Urinary bladder (tissue), 4 donors: ENCODE measurements around the gene NAT16. TPM values are rescaled to one million over a fixed set of nuclear protein-coding genes. Genes with fewer than 3 reads are reported as not detected.

Experiments used
- DNase-seq: peaks from one replicate; pipeline ENCODE4 v3.0.0-alpha.2; 2015; ENCODE audit errors: extremely low spot score
- H3K27ac ChIP-seq: one replicate; pipeline ENCODE4 v1.5.1; 2013; ENCODE audit warnings: low read depth, mild to moderate bottlenecking, moderate library complexity
- H3K36me3 ChIP-seq: one replicate; pipeline ENCODE4 v1.6.1; 2013; ENCODE audit warnings: mild to moderate bottlenecking, moderate library complexity; ENCODE audit not compliant: insufficient read depth
- H3K4me1 ChIP-seq: one replicate; pipeline ENCODE4 v1.6.1; 2013; ENCODE audit warnings: mild to moderate bottlenecking, moderate library complexity; ENCODE audit not compliant: insufficient read depth
- H3K4me3 ChIP-seq: one replicate; pipeline ENCODE4 v1.5.1; 2013; ENCODE audit warnings: low read depth, low read length
- WGBS: extraction: QIAGEN DNeasy Blood & Tissue Kit; methylation state at CpG from one replicate; pipeline ENCODE4 v1.1.7; 2013; 5-methylcytosine and 5-hydroxymethylcytosine counted together
- polyA plus RNA-seq: library from polyadenylated mRNA; stranded (reverse); fragments of 200-250 nt; gene quantifications from one replicate; pipeline ENCODE4 v1.2.3, GENCODE V29; 2013
- total RNA-seq: library from RNA; depleted of rRNA; stranded (reverse); fragments of >200 nt; gene quantifications from one replicate; pipeline ENCODE4 v1.2.3, GENCODE V29; 2014
- donor health status: healthy with polysubstance abuse.
- donor health status: healthy.

Gene NAT16
- total and polyA plus RNA-seq, 2 donors, result not detected

DNA sequence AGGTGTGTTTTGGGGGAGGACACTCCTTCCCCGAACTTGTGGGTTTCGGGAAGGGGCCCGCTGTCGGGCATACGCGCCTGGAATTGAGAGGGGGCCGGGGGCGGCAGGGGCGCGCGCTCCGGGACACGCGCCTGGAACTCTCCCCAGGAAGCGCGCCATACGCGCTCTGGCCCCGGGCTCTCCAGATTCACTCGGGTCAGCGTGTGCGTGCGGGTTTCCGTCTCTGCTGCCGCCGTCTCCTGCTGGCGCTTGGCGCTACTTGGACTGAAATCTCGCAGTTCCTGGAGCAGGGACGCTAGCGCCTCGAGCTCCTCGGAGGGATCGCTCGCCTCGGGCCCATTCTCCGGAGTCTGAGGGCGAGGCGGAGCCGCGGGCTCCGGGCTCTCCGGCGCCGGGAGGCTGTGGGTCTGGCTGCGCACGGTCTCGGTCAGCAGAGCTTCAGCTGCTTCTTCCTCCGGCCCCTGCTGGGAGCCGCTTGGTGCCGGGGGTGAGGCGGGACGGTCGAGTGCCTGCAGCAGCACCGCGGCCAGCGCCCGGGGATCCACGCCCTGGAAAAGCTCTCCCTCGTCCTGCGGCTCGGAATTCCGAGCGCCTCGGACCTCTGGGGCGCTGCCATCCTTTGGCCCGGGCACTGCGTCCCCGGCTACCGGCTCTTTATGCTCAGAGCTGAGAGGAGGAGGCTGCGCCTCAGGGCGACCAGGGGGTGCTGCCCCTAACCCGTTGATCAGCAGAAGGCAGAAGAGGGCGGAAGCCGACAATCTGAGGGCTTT is 15.8 kb downstream of the NAT16 start:
- DNase-seq, result no peak
- WGBS, result 2% methylated on average over 75 of the region's 75 CpGs
- Histone ChIP-seq H3K36me3 (peaks cover 2% of the 10 kb centered on the region), H3K27ac (no peak overlapping the region), H3K4me3 (peak overlapping the region; percentile 30), H3K4me1 (peaks cover 3% of the 10 kb centered on the region)

DNA sequence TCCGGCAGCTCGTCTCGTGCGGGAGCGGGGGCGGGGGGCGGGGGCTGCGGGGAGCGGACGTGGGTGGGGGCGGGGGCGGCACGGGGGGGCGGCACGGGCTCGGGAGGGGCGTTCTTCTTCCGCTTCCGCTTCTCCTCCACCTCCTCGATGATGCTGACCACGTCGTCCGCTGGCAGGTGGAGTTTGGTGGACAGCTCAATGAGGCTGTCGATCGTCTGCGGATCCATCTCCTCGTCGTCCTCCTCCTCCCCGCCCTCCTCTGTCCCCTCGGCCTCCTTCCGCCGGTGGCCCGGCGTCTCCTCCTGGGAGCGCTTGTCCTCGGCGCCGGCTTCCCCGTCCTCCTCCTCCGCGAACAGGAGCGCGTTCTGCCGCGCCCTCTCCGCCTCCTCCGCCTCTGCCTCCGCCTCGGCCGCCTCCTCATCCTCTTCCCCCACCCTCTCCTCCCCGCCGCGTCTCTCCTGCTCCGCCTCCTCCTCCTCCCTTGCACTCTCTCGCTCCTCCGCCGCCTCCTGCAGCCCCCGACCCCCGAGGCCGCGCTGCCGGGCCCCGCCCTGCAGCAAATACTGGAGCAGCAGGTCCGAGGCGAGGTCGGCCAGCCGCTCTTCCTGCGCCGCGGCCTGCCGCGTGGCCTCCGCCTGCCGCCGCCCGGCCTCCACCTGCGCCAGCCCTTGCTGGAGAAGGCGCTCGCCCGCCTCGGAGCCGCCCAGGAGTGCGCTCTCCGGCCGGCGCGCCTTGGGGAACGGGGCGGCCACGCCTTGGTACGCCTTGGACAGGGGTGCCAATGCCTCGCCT is 16.6 kb downstream of the NAT16 start:
- Histone ChIP-seq H3K27ac (no peak overlapping the region), H3K36me3 (peaks cover 2% of the 10 kb centered on the region), H3K4me3 (peak overlapping the region; percentile 30), H3K4me1 (peaks cover 3% of the 10 kb centered on the region)
- no peak for DNase-seq
- under 1% methylated on average over 91 of the region's 92 CpGs for WGBS

GRCh38 chr7:101162551-101163278 is 17.4 kb downstream of the NAT16 start:
- Histone ChIP-seq H3K27ac (no peak overlapping the region), H3K36me3 (peaks cover 2% of the 10 kb centered on the region), H3K4me1 (peaks cover 3% of the 10 kb centered on the region), H3K4me3 (peak overlapping the region; percentile 30)
- WGBS, result 3% methylated on average over 74 of the region's 74 CpGs
- DNase-seq, result no peak

- DNase-seq, result no peak
- peaks cover 3% of the 10 kb centered on the region for H3K4me1 ChIP-seq
- no peak overlapping the region for H3K4me3 ChIP-seq
- no peak overlapping the region for H3K27ac ChIP-seq
- WGBS, result 80% methylated on average over 17 of the region's 17 CpGs
- H3K36me3 ChIP-seq, result peaks cover 2% of the 10 kb centered on the region
Observed at GRCh38 chr7:101161692-101162471, 18.2 kb downstream of the NAT16 start.

- Histone ChIP-seq H3K36me3 (peaks cover 2% of the 10 kb centered on the region), H3K4me3 (no peak overlapping the region), H3K4me1 (peaks cover 3% of the 10 kb centered on the region), H3K27ac (no peak overlapping the region)
- DNase-seq, result no peak
Observed at GRCh38 chr7:101160910-101161309, 19.2 kb downstream of the NAT16 start.

DNA sequence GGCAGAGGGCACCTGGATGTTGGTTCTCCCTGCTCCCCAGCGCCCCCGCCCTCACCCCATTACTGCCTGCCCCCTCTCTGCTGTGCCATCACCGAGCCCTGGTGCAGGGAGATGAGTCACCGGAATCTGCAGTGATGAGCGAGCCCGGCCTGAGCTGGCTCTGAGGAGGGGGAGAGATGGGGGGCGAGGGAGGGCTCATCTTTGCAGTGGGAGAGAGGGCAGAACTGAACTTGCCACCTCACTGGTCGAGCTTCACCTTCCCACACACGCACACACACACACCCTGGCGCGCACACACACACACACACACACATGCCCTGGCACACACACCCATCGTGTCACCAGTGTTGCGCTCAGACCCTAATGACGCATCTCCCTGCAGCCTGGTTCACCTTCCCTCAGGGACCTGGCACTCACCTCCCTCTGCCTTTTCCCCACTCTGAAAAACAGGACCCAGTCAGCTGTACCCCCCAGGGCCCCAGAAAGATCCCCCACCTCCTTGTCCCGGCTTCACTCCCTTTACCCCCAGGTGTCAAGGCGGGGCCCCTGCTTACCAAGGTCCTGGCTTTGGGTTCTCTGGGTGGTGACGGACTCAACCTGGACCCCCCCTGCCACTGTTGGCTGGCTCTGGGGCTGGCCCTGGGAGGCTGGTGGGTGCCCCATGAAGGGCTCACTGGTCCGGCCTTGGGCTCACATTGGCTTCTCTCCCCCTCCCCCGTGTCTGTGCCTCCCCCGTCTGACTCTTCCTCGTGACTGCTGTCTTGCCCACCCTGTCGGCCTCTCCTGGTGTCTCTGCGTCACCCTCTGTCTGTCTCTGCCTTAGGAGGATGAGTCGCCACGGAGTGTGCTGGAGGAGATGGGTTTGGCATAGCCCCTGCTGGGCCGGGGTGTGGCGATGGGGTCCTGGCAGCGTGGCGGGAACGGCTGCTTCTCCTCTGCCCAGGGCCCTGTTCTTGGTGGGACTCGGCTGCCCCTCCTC is 20.1 kb downstream of the NAT16 start:
- no peak for DNase-seq
- WGBS, result 77% methylated on average over 31 of the region's 31 CpGs
- Histone ChIP-seq H3K36me3 (peaks cover 2% of the 10 kb centered on the region), H3K27ac (no peak overlapping the region), H3K4me1 (peaks cover 3% of the 10 kb centered on the region), H3K4me3 (no peak overlapping the region)

DNA sequence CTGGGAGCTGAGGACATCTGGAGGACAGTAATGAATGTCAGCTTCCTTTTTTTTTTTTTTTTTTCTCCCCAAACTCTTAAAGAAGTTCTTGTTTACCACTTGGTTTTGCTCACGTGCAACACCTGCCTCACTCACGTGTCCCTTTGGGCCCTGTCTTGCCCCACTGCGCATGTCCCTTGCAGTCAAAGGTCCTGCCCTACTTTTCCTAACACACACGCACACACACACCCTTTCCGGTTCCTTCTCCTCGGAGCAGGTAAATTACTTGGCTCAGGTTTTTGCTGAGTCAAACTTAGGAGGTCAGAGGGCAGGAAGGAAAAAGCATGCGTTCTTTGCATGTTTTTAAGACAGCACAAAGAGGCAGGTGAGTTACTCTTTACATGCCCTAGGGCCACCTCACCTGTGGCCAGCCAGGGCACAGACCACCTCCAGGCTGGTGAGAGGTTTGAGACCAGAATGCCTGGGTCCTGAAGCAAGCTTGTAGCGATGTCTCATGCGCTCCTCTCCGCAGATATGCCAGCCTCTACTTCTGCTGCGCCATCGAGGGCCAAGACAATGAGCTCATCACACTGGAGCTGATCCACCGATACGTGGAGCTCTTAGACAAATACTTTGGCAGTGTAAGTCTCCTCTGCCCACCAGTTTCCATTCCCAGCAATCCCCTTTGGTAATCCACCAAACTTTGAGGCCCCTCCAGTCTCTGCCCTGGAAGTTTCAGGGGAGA is 23.1 kb downstream of the NAT16 start:
- peaks cover 2% of the 10 kb centered on the region for H3K36me3 ChIP-seq
- WGBS, result 87% methylated on average over 14 of the region's 14 CpGs
- DNase-seq, result no peak
- no peaks in the 10 kb centered on the region for H3K4me1 ChIP-seq
- no peak overlapping the region for H3K4me3 ChIP-seq
- H3K27ac ChIP-seq, result no peak overlapping the region

- no peak for DNase-seq
- 70% methylated on average over 6 of the region's 6 CpGs for WGBS
- no peaks in the 10 kb centered on the region for H3K4me1 ChIP-seq
- H3K4me3 ChIP-seq, result no peak overlapping the region
- H3K36me3 ChIP-seq, result peaks cover 2% of the 10 kb centered on the region
- no peak overlapping the region for H3K27ac ChIP-seq
Observed at GRCh38 chr7:101156277-101156676, 23.8 kb downstream of the NAT16 start.

DNA sequence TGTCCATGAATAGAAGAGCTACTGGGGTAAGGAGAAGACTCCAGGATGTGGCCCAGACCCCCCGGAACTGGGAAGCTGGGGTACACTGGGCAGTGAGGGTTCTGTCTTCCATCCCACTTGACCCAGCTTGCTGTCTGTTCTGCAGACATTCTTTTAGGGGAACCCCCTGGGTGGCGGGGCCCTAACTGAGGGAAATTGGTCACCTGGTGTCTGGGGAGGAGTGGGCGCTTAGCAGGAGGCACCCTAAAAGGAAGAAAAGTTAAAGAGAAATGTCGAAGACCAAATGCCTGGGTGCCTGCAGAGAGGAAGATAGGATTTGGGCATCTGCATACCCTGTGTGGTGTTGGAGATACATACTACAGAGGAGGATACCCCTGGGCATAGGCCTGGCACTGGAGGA is 24.8 kb downstream of the NAT16 start:
- Histone ChIP-seq H3K27ac (no peak overlapping the region), H3K36me3 (peaks cover 2% of the 10 kb centered on the region), H3K4me3 (peak overlapping the region; percentile 82), H3K4me1 (no peaks in the 10 kb centered on the region)
- 53% methylated on average over 4 of the region's 4 CpGs for WGBS
- DNase-seq, result no peak

DNA sequence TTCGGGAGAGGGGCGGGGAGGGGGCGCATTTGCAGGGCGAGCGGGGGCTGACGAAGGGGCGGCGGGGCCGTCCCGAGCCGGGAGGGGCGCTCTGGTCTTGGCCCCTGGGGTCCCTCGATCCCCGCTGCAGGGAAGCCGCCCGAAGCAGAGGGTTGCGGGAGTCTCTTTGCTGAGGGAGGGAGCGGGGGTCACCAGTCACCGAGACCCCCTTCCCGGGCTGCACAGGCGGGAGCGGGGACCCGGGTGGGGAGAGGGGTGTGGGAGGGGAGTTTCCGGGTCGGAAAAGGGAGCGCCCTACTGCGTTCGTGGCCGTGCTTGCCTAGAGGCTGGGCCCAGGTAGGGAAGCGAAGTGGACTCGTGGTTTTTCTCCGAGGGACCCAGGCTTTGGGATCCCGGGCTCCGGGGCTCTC is 25.4 kb downstream of the NAT16 start:
- peak overlapping the region; percentile 82 for H3K4me3 ChIP-seq
- no peak for DNase-seq
- no peaks in the 10 kb centered on the region for H3K36me3 ChIP-seq
- no peak overlapping the region for H3K27ac ChIP-seq
- H3K4me1 ChIP-seq, result no peaks in the 10 kb centered on the region
- WGBS, result under 1% methylated on average over 34 of the region's 34 CpGs

- no peaks in the 10 kb centered on the region for H3K4me1 ChIP-seq
- peak within 1 kb of the TSS; percentile 82 for H3K4me3 ChIP-seq
- H3K27ac ChIP-seq, result no peak within 1 kb of the TSS
- DNase-seq, result peak; percentile 85
- H3K36me3 ChIP-seq, result no peaks in the 10 kb centered on the region
- 3% methylated on average over 51 of the region's 51 CpGs for WGBS
Observed at GRCh38 chr7:101153969-101154692, 26.0 kb downstream of the NAT16 start, which contains the start of gene AP1S1. AP1S1 (plus strand) TSS chr7:101154476; CDS start chr7:101154515, 39 bp downstream.
